ENCODE results near the gene CD300C.
"Not testable (repeated sequence)": the region's sequence is repeated elsewhere in the genome, so short reads cannot be mapped to it uniquely, and the experiment has no call there.

The CD300C gene

DNA sequence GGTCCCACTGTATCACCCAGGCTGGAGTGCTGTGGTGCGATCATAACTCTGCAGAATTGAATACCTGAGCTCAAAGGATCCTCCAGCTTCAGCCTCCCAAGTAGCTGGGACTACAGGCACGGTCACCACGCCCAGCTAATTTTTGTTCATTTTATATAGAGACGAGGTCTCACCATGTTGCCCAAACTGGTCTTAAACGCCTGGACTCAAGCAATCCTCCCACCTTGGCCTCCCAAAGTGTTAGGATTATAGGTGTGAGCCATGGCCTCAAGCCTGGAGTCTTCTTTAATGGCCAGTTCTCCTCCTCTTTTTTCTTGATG, 15.1 kb downstream of the CD300C start:
- no peak for DNase-seq

DNA sequence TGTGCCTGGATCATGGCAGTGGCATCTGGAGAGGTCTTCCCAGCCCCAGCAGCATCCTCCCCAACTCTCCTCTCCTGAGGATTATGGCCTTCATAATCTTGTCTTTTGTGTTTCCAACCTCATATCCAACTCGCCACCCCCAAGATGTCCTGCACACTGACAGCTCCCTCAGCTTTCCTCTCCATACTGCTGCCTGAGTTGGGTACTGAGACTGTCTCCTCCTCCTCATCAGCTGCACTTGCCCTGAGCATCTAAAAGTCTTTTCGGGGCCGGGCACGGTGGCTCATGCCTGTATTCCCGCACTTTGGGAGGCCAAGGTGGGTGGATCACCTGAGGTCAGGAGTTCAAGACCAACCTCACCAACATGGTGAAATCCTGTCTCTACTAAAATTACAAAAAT, 16.7 kb downstream of the CD300C start:
- DNase-seq = no peak

DNA sequence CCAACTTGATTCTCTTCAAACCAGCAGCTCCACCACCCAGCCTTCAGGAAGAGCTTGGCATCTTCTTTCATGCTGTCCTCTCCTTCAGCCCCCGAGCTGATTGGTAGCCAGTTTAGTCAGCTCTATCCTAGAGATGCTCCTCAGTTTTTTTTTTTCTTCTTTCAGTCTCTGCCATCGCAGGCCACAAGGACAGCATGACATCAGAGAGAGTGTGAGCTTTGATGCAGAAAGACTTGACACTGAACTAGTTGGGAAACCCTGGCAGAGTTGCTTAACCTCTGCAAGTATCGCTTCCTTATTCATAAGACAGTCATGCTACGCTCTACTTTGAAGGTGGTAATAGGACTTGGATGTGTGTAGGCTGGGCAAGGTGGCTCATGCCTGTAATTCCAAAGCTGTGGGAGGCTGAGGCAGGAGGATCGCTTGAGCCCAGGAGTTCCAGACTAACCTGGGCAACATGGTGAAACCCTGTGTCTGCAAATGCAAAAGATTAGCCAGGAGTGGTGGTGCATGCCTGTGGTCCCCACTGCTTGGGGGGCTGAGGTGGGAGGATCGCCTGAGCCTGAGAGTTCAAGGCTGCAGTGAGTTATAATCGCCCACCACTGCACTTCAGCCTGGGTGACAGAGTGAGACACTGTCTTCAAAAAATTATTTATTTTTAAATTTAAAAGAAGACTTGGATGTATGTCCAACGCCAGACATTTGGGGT, 17.3 kb downstream of the CD300C start:
- no peak for DNase-seq

GRCh38 chr17:74527756-74528155, 18.2 kb downstream of the CD300C start:
- no peak for DNase-seq

GRCh38 chr17:74527081-74527480, 18.8 kb downstream of the CD300C start:
- DNase-seq = no peak

GRCh38 chr17:74526681-74527080, 19.2 kb downstream of the CD300C start:
- no peak for DNase-seq

DNA sequence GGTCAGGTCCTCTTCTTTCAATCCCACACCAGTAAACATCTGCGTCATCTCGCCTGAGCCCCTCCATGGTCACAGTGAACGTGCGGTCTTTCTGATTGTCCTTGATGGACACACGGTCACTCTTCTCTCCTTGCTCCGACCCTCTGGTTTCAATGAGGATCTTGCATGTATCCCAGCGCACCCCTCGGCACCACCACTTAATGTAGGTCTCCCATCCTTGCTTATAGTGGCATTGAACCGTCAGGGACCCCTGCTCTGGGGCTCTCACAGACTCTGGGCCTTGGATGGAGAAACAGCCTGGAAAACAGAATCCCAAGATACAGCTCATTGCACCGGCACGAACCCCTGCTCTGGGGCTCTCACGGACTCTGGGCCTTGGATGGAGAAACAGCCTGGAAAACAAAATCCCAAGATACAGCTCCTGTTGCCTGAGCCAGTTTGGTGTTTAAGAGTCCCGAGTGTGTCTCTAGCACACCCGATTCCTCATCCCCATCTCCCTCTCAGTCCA, 20.1 kb downstream of the CD300C start:
- DNase-seq = no peak

DNA sequence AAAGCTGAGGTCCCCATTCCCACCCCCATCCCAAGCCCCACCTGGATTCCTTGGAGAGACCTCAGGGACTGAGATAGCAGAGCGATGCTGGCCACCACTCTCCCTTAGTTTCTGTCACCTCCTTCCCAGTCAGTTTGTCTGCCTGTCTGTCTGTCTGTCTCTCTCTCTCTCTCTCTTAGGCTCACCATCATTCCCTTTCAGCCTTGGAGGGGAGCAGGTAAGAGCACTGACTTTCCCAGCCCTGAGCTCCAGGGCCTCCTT, 20.5 kb downstream of the CD300C start:
- no peak for DNase-seq

GRCh38 chr17:74524653-74525464, 21.1 kb downstream of the CD300C start:
- DNase-seq = no peak

- no peak for DNase-seq
Measured at GRCh38 chr17:74523308-74523707, 22.6 kb downstream of the CD300C start.

- DNase-seq = no peak
Measured at GRCh38 chr17:74522381-74523105, 23.4 kb downstream of the CD300C start.

DNA sequence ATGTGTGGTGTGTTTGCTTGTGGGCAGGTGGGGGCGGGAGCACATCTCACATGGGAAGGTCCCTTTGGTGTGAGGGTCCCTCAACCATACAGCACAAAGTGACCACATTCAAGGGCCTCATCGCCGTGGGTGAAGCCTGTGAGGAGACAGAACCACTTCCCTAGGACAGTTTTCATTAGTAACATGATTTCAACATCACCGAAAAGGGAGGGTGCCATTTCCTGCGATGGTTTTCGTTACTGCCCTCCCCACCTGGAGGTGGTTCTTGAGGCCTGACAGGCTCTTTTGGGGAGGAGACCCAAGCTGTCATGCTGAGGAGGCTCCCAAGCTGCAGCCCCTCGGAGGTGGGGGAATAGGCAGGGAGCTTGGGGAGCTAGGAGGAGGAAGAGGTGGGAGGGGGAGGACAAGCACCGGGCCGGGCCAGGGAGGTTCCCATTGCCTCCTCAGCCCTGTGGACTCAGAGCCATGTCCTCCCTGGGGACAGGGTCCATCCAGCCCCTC, 24.2 kb downstream of the CD300C start:
- no peak for DNase-seq

- DNase-seq = no peak
Measured at GRCh38 chr17:74520790-74521480, 25.0 kb downstream of the CD300C start.

- DNase-seq = peak; percentile 52
Measured at GRCh38 chr17:74520016-74520434, 25.9 kb downstream of the CD300C start.

DNA sequence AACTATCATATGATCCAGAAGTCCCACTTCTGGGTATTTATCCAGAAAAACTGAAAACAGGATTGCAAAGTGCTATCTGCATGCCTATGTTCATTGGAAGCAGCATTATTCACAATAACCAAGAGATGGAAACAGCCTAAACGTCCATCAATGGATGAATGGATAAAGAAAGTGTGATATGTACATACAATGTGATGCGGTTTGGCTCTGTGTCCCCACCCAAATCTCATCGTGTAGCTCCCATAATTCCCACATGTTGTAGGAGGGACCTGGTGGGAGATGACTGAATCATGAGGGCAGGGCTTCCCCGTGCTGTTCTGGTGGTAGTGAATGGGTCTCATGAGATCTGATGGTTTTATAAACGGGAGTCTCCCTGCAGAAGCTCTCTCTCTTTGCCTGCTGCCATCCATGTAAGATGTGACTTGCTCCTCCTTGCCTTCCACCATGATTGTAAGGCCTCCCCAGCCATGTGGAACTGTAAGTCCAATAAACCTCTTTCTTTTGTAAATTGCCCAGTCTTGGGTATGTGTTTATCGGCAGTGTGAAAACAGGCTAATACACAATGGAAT, 27.4 kb downstream of the CD300C start:
- DNase-seq = not testable (repeated sequence)

DNA sequence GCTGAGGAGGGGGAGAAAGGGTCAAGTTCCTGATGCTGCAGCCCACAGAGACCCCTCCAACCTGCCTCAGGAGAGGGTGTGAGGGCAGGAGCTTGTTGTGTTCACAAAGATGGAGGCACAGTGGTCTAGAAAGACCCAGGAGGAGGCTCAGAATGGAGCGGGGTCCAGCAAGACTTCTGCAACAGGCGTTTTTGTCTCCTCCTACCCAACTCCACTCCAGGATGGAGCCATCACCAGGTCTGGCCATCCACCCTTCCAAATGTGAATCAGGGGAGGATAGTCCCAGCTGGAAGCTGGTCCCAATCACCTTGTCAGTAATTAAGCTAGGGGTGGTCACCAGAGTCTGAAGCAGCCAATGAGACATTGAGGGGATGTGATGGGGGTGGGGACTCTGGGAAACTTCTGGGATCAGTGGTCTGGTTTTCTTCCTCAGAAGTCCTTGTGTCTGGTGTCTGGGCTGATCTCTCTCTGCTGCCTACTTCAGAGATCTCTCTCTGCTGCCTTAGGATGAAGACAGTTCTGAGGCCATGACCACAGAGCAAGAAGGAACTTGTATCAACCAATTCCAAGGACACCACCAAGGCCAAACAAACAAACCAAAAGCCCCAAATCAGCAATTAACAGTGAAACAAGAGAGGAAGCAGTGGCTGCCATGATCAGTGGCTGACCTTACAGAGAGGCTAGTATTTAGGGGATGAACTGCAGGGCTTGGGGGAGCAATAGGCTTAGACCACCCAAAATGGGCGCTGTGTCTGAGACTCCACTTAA, 29.2 kb downstream of the CD300C start:
- DNase-seq = no peak

DNA sequence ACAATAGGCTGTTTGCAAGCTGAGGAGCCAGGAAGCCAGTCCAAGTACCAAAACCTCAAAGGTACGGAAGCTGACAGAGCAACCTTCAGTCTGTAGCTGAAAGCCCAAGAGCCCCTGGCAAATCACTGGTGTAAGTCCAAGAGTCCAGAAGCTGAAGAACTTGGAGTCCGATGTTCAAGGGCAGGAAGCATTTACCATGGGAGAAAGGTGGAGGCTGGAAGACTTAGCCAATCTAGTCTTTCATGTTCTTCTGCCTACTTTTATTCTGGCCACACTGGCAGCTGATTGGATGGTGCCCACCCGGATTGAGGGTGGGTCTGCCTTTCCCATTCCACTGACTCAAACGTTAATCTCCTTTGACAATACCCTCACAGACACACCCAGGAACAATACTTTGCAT, 30.0 kb downstream of the CD300C start:
- DNase-seq = no peak

DNA sequence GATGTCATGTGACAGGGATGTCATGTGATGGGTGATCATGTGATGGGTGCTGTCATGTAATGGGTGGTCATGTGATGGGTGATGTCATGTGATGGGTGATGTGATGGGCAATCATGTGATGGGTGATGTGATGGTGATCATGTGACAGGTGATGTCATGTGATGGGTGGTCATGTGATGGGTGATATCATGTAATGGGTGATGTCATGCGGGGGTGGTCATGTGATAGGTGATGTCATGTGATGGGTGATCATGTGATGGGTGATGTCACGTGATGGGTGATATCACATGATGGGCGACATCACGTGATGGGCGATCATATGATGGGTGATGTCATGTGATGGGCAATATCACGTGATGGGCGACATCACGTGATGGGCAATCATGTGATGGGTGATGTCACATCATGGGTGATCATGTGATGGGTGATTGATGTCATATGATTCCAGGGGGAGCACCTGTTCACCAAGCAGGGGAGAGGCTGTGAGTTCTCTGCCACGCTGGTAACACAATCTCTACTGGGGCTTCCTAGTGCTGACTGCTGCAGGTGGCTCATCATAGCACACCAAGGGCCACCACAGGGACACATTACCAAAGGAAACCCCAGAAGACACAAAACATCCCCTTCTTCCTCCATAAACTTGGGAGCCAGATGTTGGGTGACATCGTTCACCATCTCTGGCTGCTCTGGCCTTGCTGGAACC, 31.1 kb downstream of the CD300C start:
- DNase-seq = no peak

DNA sequence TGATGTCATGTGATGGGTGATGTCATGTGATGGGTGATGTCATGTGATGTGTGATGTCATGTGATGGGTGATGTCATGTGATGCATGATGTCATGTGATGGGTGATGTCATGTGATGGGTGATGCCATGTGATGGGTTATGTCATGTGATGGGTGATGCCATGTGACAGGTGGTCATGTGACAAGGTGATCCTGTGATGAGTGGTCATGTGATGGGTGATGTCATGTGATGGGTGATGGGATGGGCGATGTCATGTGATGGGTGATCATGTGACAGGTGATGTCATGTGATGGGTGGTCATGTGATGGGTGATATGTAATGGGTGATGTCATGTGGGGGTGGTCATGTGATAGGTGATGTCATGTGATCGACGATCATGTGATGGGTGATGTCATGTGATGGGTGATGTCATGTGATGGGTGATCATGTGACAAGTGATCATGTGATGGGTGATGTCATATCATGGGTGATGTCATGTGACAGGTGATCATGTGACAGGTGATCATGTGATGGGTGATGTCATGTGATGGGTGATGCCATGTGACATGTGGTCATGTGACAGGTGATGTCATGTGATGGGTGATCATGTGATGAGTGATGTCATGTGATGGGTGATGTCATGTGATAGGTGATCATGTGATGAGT, 31.8 kb downstream of the CD300C start:
- peak; percentile 63 for DNase-seq

GRCh38 chr17:74512624-74513091, 33.3 kb downstream of the CD300C start:
- peak; percentile 66 for DNase-seq

DNA sequence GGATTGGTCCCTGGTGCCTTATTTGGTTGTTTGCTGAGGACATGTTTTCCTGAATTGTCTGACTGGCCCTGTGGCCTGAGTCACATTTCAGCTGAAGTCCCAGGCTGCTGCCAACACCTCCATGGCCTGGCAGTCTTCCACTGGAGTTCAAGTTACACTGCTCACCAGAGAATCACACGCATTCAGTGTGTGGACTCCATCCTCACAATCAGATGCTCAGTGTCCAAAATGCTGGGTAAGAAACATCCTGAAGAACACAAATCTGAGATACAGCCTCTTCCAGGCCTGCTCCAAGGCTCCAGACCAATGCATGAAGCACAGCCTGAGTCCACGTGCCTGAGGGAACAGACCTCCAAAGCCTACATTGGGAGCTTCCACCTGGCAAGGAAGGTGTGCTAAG, 33.9 kb downstream of the CD300C start:
- DNase-seq = no peak
